Measurements from ENCODE around the gene EXOC2. TPM values are rescaled to one million over a fixed set of nuclear protein-coding genes. Genes with fewer than 3 reads are reported as not detected.

The EXOC2 gene
- total and polyA plus RNA-seq, 4 experiments from 2014 or later = 38.2 to 48.3 (median 46.1) TPM

DNA sequence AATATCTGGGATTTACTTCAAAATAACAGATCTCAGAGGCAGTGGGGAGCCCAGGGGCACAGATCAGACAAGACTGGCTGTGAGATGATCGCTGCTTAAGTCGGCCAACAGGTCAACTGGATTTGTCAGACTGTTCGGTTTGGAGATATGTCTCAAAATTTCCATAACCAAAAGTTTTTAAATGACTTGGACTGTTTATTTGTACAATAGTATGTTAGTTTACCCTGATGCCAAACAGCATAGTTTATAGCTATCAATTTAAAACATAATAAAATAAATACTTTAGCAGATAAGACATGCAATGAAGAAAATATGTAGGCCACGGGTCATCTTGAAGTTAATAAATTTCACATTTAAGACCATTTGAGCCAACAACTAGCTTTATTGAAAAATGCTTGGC is 174.7 kb downstream of the EXOC2 start:
- Mint-ChIP-seq H3K4me3 (no peak overlapping the region), H3K36me3 (peaks cover 24 to 43% of the 10 kb centered on the region in 2 donors), H3K27ac (peak overlapping the region in 1 of 7 donors; percentile 42), H3K9me3 (peaks cover 0 to 13% (median 0%) of the 10 kb centered on the region in 8 donors), H3K27me3 (no peaks in the 10 kb centered on the region), H3K4me1 (peaks cover 13 to 29% (median 17%) of the 10 kb centered on the region in 4 donors)
- H3K4me3 ChIP-seq (ENCODE audit: low read length in 2 of 2) = no peak overlapping the region
- ChIA-PET POLR2A (ENCODE audit: partially characterized antibody) (interaction anchor here (1.0 kb wide), 1 partner anchor 115 kb away, joined by 3 read pairs; no protein-coding TSS in a partner anchor), CTCF (ENCODE audit: partially characterized antibody) (interaction anchor here (0.9 to 1.6 kb wide), 3 partner anchors 38 to 142 kb away, joined by 3 to 4 read pairs (median 3); no protein-coding TSS in a partner anchor)
- no peaks in the 10 kb centered on the region for H3K9me3 ChIP-seq (ENCODE audit: control insufficient read depth in 1 of 2, low read length in 2 of 2)
- intact Hi-C loops (cut with micrococcal nuclease) = no loop called here
- no peaks in the 10 kb centered on the region for H3K27me3 ChIP-seq (ENCODE audit: insufficient read depth, low read length)
- H3K36me3 ChIP-seq (ENCODE audit: insufficient read depth, low read length) = peaks cover 7% of the 10 kb centered on the region
- H3K4me1 ChIP-seq (ENCODE audit: insufficient read depth, low read length) = peaks cover 10% of the 10 kb centered on the region
- no peak overlapping the region for H3K27ac ChIP-seq (ENCODE audit: low read depth, low read length)
- DNase-seq = no peak

- Mint-ChIP-seq H3K27ac (peak overlapping the region in 1 of 7 donors; percentile 49), H3K36me3 (peaks cover 13 to 46% of the 10 kb centered on the region in 2 donors), H3K9me3 (peaks cover 0 to 13% (median 0%) of the 10 kb centered on the region in 8 donors), H3K4me1 (peaks cover 16 to 42% (median 23%) of the 10 kb centered on the region in 4 donors), H3K4me3 (no peak overlapping the region), H3K27me3 (no peaks in the 10 kb centered on the region)
- no peak overlapping the region for H3K27ac ChIP-seq (ENCODE audit: low read depth, low read length)
- no peak for DNase-seq
- H3K36me3 ChIP-seq (ENCODE audit: insufficient read depth, low read length) = no peaks in the 10 kb centered on the region
- intact Hi-C loops (cut with micrococcal nuclease) = no loop called here
- H3K27me3 ChIP-seq (ENCODE audit: insufficient read depth, low read length) = no peaks in the 10 kb centered on the region
- POLR2A ChIA-PET (ENCODE audit: partially characterized antibody) = no interaction called here
- H3K4me3 ChIP-seq (ENCODE audit: low read length in 2 of 2) = no peak overlapping the region
- peaks cover 10% of the 10 kb centered on the region for H3K4me1 ChIP-seq (ENCODE audit: insufficient read depth, low read length)
- CTCF ChIA-PET (ENCODE audit: partially characterized antibody) = interaction anchor here (0.6 kb wide), 1 partner anchor 94 kb away, joined by 3 read pairs; no protein-coding TSS in a partner anchor
- H3K9me3 ChIP-seq (ENCODE audit: control insufficient read depth in 1 of 2, low read length in 2 of 2) = no peaks in the 10 kb centered on the region
These were observed 176.7 kb downstream of the EXOC2 start for GRCh38 chr6:516213-516612.

DNA sequence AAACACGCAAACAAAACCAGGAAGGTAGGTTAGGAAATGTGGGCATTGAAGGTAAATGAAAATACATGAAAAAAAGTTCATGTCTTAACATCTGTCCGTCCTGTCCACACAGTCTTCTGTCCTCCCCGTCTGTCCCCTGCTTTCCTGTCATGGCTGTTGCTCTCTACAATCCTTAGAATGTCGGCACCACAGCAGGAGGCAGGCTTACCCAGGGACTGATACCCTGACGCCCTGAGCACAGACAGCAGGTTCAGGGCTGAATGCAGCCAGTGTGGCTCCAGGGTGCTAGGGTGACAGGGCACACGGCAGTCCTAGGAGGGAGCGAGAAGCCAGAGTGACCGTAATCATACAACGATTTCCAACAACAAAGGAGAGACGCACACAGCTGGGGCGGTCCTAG is 177.7 kb downstream of the EXOC2 start:
- H3K27ac Mint-ChIP-seq = peak overlapping the region in 1 of 7 donors; percentile 63
- H3K4me1 Mint-ChIP-seq = peaks cover 23 to 51% (median 30%) of the 10 kb centered on the region in 4 donors
- Histone ChIP-seq H3K4me3 (ENCODE audit: low read length in 2 of 2) (no peak overlapping the region), H3K4me1 (ENCODE audit: insufficient read depth, low read length) (peaks cover 19% of the 10 kb centered on the region), H3K9me3 (ENCODE audit: control insufficient read depth in 1 of 2, low read length in 2 of 2) (no peaks in the 10 kb centered on the region), H3K27me3 (ENCODE audit: insufficient read depth, low read length) (no peaks in the 10 kb centered on the region), H3K36me3 (ENCODE audit: insufficient read depth, low read length) (no peaks in the 10 kb centered on the region), H3K27ac (ENCODE audit: low read depth, low read length) (no peak overlapping the region)
- peaks cover 11 to 40% of the 10 kb centered on the region in 2 donors for H3K36me3 Mint-ChIP-seq
- ChIA-PET CTCF (ENCODE audit: partially characterized antibody) (interaction anchor here (0.9 kb wide), 1 partner anchor 10 kb away, joined by 3 read pairs; no protein-coding TSS in a partner anchor), POLR2A (ENCODE audit: partially characterized antibody) (no interaction called here)
- no peak for DNase-seq
- intact Hi-C loops (cut with micrococcal nuclease) = no loop called here
- no peaks in the 10 kb centered on the region for H3K27me3 Mint-ChIP-seq
- H3K4me3 Mint-ChIP-seq = no peak overlapping the region
- H3K9me3 Mint-ChIP-seq = peaks cover 0 to 10% (median 0%) of the 10 kb centered on the region in 8 donors

- Histone ChIP-seq H3K4me1 (ENCODE audit: insufficient read depth, low read length) (peaks cover 26% of the 10 kb centered on the region), H3K4me3 (ENCODE audit: low read length in 2 of 2) (no peak overlapping the region), H3K27me3 (ENCODE audit: insufficient read depth, low read length) (no peaks in the 10 kb centered on the region), H3K27ac (ENCODE audit: low read depth, low read length) (no peak overlapping the region), H3K9me3 (ENCODE audit: control insufficient read depth in 1 of 2, low read length in 2 of 2) (no peaks in the 10 kb centered on the region), H3K36me3 (ENCODE audit: insufficient read depth, low read length) (no peaks in the 10 kb centered on the region)
- intact Hi-C loops (cut with micrococcal nuclease) = no loop called here
- H3K4me1 Mint-ChIP-seq = peaks cover 31 to 59% (median 37%) of the 10 kb centered on the region in 4 donors
- H3K27me3 Mint-ChIP-seq = no peaks in the 10 kb centered on the region
- ChIA-PET CTCF (ENCODE audit: partially characterized antibody) (interaction anchor here (0.9 kb wide), 1 partner anchor 11 kb away, joined by 3 read pairs; no protein-coding TSS in a partner anchor), POLR2A (ENCODE audit: partially characterized antibody) (interaction anchor here (1.2 kb wide), 1 partner anchor 70 kb away, joined by 3 read pairs; no protein-coding TSS in a partner anchor)
- peak overlapping the region in 3 of 8 donors; percentile 15 to 53 (median 41) for H3K4me3 Mint-ChIP-seq
- H3K9me3 Mint-ChIP-seq = peaks cover 0 to 10% (median 0%) of the 10 kb centered on the region in 8 donors
- no peak for DNase-seq
- peak overlapping the region in 3 of 7 donors; percentile 44 to 77 (median 72) for H3K27ac Mint-ChIP-seq
- peaks cover 11 to 40% of the 10 kb centered on the region in 2 donors for H3K36me3 Mint-ChIP-seq
These were observed 178.5 kb downstream of the EXOC2 start for GRCh38 chr6:514396-514978.

DNA sequence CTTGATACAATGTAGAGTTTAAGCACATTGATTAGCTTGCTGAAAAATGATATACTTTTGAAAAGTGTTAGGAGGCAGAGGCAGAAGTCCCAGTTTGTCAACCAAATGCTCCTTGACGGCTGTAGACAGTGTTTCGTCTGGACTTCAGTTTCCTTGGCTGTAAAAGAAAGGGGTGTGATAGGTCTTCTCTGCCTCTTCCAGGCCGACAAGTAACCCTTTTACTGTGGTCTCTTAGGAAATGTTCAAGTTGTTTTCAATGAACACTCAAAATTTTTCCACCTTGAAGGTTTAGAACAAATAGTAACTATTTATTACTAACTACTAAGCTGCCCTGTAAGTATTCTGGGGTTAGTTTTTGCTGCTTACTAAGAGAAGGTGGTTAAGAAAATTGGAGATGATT is 179.0 kb downstream of the EXOC2 start:
- ChIA-PET POLR2A (ENCODE audit: partially characterized antibody) (interaction anchor here (1.2 kb wide), 1 partner anchor 69 kb away, joined by 3 read pairs; no protein-coding TSS in a partner anchor), CTCF (ENCODE audit: partially characterized antibody) (no interaction called here)
- H3K4me1 Mint-ChIP-seq = peaks cover 36 to 64% (median 42%) of the 10 kb centered on the region in 4 donors
- H3K4me3 Mint-ChIP-seq = peak overlapping the region in 1 of 8 donors; percentile 41
- Histone ChIP-seq H3K4me1 (ENCODE audit: insufficient read depth, low read length) (peaks cover 32% of the 10 kb centered on the region), H3K9me3 (ENCODE audit: control insufficient read depth in 1 of 2, low read length in 2 of 2) (no peaks in the 10 kb centered on the region), H3K4me3 (ENCODE audit: low read length in 2 of 2) (no peak overlapping the region), H3K27ac (ENCODE audit: low read depth, low read length) (no peak overlapping the region), H3K27me3 (ENCODE audit: insufficient read depth, low read length) (no peaks in the 10 kb centered on the region), H3K36me3 (ENCODE audit: insufficient read depth, low read length) (no peaks in the 10 kb centered on the region)
- no peak for DNase-seq
- H3K9me3 Mint-ChIP-seq = peaks cover 0 to 10% (median 0%) of the 10 kb centered on the region in 8 donors
- H3K27me3 Mint-ChIP-seq = no peaks in the 10 kb centered on the region
- peak overlapping the region in 4 of 7 donors; percentile 44 to 77 (median 62) for H3K27ac Mint-ChIP-seq
- intact Hi-C loops (cut with micrococcal nuclease) = no loop called here
- H3K36me3 Mint-ChIP-seq = peaks cover 11 to 40% of the 10 kb centered on the region in 2 donors

DNA sequence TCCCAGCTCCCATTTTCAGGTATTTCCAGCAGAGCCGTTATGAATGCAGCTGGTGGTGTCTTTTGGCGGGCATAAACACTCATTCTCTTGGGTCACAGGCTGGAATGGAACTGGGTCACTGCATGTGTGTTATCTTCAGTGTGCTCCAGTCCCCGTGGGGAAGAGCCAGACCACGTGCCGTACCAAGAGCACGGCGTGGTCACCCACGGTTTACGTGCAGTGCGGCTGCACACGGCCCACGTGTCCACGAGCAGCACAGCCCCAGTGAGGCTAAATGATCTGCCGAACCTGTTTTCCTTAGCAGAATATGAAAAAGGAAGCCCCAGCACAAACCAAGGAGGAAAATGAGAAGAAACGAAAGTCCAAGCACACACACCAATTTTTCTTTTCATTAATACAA is 179.9 kb downstream of the EXOC2 start:
- POLR2A ChIA-PET (ENCODE audit: partially characterized antibody) = no interaction called here
- intact Hi-C loops (cut with micrococcal nuclease) = no loop called here

GRCh38 chr6:511488-512137 is 181.3 kb downstream of the EXOC2 start:
- ChIA-PET CTCF (ENCODE audit: partially characterized antibody) (no interaction called here), POLR2A (ENCODE audit: partially characterized antibody) (no interaction called here)
- H3K27ac ChIP-seq (ENCODE audit: low read depth, low read length) = no peak overlapping the region
- no peak for DNase-seq
- no peaks in the 10 kb centered on the region for H3K36me3 ChIP-seq (ENCODE audit: insufficient read depth, low read length)
- no peaks in the 10 kb centered on the region for H3K9me3 ChIP-seq (ENCODE audit: control insufficient read depth in 1 of 2, low read length in 2 of 2)
- Mint-ChIP-seq H3K4me1 (peaks cover 49 to 82% (median 59%) of the 10 kb centered on the region in 4 donors), H3K36me3 (peaks cover 6 to 21% of the 10 kb centered on the region in 2 donors), H3K9me3 (no peaks in the 10 kb centered on the region), H3K27ac (no peak overlapping the region), H3K27me3 (no peaks in the 10 kb centered on the region), H3K4me3 (peak overlapping the region in 1 of 8 donors; percentile 58)
- intact Hi-C loops (cut with micrococcal nuclease) = no loop called here
- peaks cover 43% of the 10 kb centered on the region for H3K4me1 ChIP-seq (ENCODE audit: insufficient read depth, low read length)
- no peak overlapping the region for H3K4me3 ChIP-seq (ENCODE audit: low read length in 2 of 2)
- H3K27me3 ChIP-seq (ENCODE audit: insufficient read depth, low read length) = no peaks in the 10 kb centered on the region

More for the DNA sequence above, 179.9 kb downstream of the EXOC2 start:
- Mint-ChIP-seq H3K9me3 (peaks cover 0 to 5% (median 0%) of the 10 kb centered on the region in 8 donors), H3K27ac (peak overlapping the region in 1 of 7 donors; percentile 39), H3K36me3 (peaks cover 11 to 33% of the 10 kb centered on the region in 2 donors), H3K4me3 (no peak overlapping the region), H3K27me3 (no peaks in the 10 kb centered on the region), H3K4me1 (peaks cover 42 to 73% (median 51%) of the 10 kb centered on the region in 4 donors)
- H3K36me3 ChIP-seq (ENCODE audit: insufficient read depth, low read length) = no peaks in the 10 kb centered on the region
- H3K9me3 ChIP-seq (ENCODE audit: control insufficient read depth in 1 of 2, low read length in 2 of 2) = no peaks in the 10 kb centered on the region
- H3K4me1 ChIP-seq (ENCODE audit: insufficient read depth, low read length) = peaks cover 40% of the 10 kb centered on the region
- H3K4me3 ChIP-seq (ENCODE audit: low read length in 2 of 2) = no peak overlapping the region
- CTCF ChIA-PET (ENCODE audit: partially characterized antibody) = no interaction called here
- H3K27me3 ChIP-seq (ENCODE audit: insufficient read depth, low read length) = no peaks in the 10 kb centered on the region
- H3K27ac ChIP-seq (ENCODE audit: low read depth, low read length) = no peak overlapping the region
- no peak for DNase-seq

Data from CD4-positive, alpha-beta memory T cell (primary cell).